GM20000 (cell line): ENCODE results near the gene GABRB2.
"Not testable (repeated sequence)": the region's sequence is repeated elsewhere in the genome, so short reads cannot be mapped to it uniquely, and the experiment has no call there.

Experiments used
- DNase-seq: peaks from one replicate; pipeline ENCODE4 v3.0.0; 2012; ENCODE audit warnings: low spot score
- CTCF ChIP-seq: IDR thresholded peaks from 2 replicates; pipeline ENCODE4 v1.5.1; 2012; ENCODE audit warnings: mild to moderate bottlenecking, control low read depth; ENCODE audit errors: extremely low read depth, missing control alignments

Gene GABRB2

GRCh38 chr5:161261668-161262323 is 284.7 kb downstream of the GABRB2 start:
- TF ChIP-seq CTCF: no peak
- no peak for DNase-seq

- no peak for DNase-seq
- TF ChIP-seq CTCF: no peak
These were observed 288.1 kb downstream of the GABRB2 start for GRCh38 chr5:161258438-161258837.

- DNase-seq: no peak
- TF ChIP-seq CTCF: no peak
These were observed 289.6 kb downstream of the GABRB2 start for GRCh38 chr5:161256957-161257356.

- not testable (repeated sequence) for DNase-seq
These were observed 293.6 kb downstream of the GABRB2 start for GRCh38 chr5:161252955-161253354.

- TF ChIP-seq CTCF: no peak
- no peak for DNase-seq
These were observed 299.8 kb downstream of the GABRB2 start for GRCh38 chr5:161246749-161247148.

GRCh38 chr5:161245846-161246245 is 300.7 kb downstream of the GABRB2 start:
- DNase-seq: not testable (repeated sequence)
